Activated CD4-positive, alpha-beta T cell treated with anti-CD3 and anti-CD28 coated beads, Interleukin-2, Interleukin-6, amounts not matched to agents 100 ng/mL and 50 ng/mL, durations not matched to agents 16 hours and 8 hours (primary cell): Measurements from ENCODE around the gene GRIN3B.

Experiments used
- DNase-seq: peaks from one replicate; pipeline ENCODE4 v3.0.0-alpha.2; 2020

GRIN3B gene

DNA sequence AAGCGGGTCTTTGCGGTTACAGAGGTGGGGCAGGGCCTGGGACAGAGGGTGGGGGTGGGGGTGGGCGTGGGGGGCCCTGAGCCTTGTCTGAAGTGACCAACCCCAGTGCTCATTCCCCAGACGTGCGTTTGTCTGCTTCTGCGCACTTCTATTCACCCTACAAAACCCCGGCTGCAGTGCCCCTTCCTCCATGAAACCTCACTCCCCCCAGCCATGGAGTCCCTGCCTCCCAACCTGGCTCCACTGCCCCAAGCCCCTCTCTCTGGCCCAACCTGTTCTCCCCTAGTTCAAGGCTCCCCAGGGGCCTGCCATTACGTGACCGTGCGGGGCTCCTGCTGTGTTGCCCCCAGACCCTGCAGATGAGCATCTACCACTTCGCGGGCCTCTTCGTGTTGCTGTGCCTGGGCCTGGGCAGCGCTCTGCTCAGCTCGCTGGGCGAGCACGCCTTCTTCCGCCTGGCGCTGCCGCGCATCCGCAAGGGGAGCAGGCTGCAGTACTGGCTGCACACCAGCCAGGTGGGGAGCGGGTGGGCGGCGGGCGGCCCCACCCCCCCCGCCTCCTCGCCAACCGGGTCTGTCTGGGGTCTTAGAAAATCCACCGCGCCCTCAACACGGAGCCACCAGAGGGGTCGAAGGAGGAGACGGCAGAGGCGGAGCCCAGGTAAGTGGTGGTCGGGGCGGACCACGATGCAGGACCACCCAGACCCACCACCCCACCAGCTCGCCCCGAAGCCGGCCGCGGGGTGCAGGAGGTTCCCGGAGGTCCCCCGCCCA lies 8.2 kb downstream of the GRIN3B start:
- DNase-seq: no peak

DNA sequence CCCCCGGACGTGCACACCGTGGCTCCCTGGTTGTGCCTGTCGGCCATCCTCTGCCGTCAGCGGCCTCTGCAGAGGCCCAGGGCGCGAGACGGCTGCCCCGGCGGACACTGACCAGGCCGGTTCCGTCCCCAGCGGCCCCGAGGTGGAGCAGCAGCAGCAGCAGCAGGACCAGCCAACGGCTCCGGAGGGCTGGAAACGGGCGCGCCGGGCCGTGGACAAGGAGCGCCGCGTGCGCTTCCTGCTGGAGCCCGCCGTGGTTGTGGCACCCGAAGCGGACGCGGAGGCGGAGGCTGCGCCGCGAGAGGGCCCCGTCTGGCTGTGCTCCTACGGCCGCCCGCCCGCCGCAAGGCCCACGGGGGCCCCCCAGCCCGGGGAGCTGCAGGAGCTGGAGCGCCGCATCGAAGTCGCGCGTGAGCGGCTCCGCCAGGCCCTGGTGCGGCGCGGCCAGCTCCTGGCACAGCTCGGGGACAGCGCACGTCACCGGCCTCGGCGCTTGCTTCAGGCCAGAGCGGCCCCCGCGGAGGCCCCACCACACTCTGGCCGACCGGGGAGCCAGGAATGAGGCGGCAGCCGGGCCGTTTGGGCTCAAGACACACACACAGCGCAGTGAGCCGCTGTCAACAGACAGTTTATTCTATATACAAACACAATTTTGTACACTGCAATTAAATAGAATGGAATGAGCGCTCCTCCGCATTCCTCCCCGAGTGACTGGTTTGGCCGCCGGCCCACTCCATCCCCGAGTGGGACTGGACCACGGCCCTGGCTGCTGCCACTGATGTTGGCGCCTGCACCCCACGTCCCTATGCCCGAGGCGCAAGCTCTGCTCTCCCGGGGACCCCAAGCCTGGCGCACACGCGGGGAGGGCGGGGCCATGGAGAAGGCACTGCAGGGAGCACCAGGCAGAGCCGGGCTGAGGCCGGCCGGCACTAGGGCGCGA lies 9.1 kb downstream of the GRIN3B start:
- no peak for DNase-seq

- no peak for DNase-seq
Observed at GRCh38 chr19:1009981-1010538, 9.8 kb downstream of the GRIN3B start.

DNA sequence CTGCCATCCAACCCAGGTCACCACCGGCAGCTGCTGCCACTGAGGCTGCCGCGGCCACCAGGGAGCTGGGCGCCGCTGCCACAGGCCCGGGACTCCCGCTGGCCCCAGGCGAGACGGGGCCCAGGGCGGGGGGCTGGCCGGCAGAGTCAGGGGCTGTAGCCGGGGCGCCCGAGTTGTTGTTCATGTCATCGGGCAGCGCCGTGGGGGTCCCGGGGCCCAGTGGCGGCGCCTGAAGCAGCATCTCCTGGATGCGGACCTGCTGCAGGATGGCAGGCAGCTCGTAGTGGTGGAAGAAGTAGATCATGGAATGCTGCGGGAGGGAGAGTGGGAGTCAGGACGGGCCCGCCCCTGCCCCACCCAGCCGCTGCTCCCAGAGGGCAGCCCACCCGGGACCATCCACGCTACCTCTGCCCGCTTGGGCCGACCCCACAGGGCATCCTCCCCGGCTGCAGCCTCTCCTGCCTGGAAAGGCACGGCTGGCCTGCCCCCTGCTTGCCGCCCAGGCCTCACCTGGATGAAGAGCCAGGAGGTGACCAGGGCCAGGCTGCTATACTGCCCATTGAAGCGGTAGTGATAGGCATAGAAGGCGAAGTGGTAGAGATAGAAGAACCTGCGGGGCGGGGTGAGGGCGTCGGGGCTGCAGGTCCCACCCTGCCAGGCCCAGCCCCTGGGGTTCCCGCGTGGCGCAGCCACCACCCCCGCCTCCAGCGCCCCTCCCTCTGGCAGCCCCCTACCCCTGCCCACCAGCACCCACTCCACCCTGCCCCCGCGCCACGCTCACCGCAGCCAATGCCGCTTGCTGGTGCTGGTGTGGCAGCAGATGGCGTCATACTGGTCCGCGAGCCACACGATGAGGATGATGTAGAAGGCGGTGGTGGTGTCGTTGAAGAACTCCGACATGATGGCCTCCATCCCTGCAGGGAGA lies 10.6 kb downstream of the GRIN3B start:
- DNase-seq: no peak

DNA sequence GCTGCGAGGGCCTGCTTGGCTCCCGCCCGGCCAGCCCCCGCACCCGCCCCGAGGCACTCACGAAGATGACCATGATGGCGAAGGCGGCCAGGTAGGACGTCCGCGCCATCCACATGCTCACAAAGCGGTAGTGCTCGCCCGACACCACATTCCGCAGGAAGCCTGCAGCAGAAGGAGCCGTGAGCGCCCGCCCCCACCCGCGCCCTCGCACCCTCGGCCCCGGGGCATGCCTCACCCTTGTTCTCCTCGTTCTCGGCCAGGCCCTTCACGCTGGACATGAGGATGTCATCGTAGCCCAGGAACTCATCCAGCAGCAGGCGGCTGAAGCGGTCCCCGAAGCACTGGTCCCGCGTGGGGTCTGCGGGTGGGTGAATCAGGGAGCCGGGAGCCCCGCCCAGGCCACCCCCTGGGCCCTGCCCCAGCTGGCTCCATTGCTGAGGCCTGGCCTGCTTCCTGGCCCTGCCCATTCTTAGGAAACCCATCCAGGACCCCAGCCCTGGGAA lies 11.7 kb downstream of the GRIN3B start:
- DNase-seq: no peak

DNA sequence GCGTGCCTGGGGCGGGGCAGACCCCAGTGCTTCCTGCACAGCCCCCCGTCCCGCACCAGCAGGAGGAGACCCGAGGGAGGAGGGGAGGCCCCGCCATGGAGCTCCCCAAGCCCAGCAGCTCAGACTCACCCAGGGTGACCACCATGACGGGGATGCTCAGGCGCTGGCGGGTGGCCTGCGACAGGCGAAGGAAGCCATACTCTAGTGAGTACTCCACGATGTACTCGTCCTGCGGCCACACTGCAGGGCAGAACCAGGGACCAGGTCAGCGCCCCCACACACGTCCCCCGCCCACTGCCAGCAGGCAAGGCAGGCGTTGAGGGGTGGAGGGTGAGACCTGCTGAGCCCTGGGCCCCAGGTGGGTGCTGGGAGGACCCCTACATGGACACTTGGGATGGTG lies 12.1 kb downstream of the GRIN3B start:
- DNase-seq: no peak

DNA sequence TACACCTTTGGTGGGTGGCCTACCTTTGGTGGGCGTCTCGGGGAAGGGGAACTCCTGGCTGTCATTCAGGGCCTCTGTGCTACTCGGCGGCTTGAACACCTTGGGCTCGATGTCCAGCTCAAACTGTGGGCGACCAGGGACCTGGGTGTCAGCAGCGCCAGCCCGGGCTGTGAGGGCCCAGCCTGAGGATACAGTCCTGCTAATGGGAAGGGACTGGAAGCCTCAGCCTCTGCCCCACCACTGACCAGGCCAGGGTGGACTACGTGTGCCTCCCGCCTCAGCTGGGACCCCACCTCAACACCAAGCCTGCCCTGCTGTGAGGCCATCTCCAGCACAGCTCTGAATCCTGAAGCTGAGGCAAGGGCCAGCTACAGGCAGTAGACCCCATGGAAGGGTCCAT lies 13.0 kb downstream of the GRIN3B start:
- no peak for DNase-seq

- no peak for DNase-seq
Observed at GRCh38 chr19:1014161-1015060, 14.2 kb downstream of the GRIN3B start.

GRCh38 chr19:1015061-1015781 lies 15.0 kb downstream of the GRIN3B start:
- DNase-seq: no peak

GRCh38 chr19:1015782-1016646 lies 15.8 kb downstream of the GRIN3B start:
- no peak for DNase-seq

DNA sequence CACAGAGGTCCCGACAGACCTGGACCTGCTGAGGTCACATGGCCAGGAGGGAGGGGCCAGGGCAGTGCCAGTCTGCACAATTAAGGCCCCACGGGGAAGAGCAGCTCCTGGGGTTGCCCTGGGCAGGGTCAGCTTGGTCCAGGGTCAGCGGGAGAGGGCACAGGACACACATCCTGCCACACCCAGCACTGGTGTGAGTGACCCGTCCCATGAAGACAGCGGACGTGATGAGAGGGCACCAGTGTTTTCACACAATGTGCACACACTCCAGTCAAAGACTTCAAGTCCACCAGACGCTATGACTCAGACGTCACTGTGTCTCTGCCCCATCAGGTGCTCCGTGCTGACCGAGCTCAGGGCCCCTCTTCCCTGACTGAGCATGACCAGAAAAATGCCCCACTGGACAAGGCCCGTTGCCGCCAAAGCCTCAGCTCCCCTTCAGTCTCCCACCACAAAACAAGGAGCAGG lies 16.5 kb downstream of the GRIN3B start:
- no peak for DNase-seq

DNA sequence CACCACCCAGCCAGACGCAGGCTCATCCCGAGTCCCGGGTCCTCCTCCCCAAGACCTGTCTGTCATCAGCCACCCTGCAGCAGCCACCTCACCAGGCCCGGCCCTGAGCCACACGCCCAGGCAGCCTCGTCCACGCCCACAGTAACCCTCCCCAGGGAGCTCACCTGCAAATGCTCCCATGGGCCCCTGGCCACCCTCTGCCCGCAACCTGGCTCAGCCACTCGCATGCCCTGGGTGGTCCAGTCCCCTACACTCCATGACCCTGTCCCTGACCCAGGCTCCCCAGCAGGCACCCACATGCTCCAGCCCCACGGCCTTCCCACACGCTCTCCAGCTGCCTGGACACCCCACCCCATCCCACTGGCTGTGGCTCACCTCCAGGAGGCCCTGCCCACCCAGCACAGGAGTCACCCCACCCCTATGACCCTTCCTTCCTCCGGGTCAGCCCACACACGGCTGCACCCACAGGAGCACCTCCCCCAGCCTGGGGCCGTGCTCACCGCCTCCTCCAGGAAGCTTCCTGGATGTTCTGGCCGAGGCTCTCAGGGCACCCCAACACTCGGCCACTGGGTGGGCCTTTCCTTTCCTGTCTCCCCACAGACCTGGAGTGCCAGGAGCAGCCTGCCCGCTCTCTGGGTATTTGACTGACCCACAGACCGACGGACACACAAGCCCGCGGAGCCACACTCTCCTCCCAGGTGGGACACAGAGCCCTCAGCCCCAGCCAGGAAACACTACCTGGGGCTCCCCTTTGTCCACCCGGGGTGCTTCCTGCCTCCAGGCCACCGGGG lies 17.1 kb downstream of the GRIN3B start:
- DNase-seq: no peak

DNA sequence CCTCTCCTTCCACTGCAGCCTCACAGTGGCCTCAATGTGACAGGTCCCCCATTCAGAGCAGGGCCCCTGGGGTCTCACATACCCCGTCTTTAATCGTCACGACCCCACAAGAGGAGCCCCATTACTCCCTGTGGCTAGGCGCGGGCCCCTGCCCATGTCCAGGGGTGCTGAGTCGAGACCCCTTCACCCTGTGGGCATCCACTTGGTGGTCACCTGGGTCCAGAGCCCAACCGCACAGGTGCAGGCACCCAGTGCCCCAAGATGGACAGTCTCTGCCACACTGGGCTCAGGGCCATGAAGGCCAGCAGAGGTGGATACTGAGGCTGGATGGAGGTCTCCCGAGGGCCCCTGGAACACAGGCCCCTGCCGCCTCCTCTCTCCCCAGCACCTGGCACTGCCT lies 17.7 kb downstream of the GRIN3B start:
- DNase-seq: no peak

DNA sequence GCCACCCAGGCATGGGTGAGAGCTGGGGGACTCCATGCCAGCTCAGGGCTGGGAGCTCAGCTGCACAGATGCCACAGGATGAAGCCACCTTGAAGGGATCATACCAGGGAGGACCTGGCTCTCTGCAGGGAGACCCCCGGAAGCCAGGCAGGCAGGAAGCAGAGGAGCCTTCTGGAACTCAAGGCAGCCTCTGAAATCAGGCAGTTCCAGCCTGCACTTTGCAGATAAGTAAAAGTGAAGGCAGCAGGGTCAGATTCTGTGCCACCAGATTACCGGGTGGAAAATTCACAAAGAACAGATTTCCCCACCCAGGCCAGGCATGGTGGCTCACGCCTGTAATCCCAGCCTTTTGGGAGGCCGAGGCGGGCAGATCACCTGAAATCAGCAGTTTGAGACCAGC lies 18.2 kb downstream of the GRIN3B start:
- no peak for DNase-seq

GRCh38 chr19:1018932-1019615 lies 18.9 kb downstream of the GRIN3B start:
- no peak for DNase-seq

GRCh38 chr19:1019616-1019961 lies 19.4 kb downstream of the GRIN3B start:
- DNase-seq: no peak

DNA sequence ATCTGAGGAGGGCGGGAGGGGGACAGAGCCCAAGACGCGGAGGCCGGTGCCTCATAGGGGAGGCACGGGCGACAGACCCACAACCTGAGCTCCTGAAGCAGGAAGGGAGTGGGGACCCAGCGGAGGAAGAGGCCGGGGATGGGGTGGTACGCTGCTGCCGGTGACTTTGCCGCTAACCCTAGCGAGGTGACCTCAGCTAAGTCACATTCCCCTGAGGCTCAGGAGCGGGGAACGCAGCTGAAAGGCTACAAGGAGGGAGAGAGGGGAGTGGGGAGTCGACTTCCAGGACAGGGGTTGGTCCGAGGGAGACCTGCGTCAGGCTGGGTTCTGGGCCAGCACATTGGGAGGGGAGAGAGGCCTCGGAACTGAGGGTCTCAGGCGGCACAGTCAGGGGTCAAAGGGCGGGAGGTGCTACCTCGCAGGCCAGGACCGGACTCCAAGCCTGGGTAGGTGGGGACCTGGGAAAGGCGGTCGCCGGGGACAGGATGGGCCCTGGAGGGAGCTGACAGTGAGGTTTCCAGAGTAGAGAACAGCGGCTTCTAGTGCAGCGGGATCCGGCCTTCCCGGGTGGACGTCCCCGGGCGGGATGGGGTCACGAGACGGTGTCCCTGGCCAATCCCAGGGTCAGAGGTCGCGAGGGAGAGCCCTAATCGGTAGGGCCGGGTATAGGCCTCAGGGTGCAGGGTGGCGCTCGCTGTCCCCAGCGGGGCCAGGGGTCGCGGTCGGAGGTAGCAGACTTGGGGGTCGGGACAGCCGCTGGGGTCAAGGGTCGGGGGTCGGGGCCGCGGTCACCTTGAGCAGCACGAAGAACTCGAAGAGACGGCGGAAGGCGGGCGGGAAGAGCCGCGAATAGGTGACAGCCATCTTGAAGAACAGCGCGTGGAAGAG lies 20.0 kb downstream of the GRIN3B start:
- no peak for DNase-seq
